Coronary artery (tissue), 2 donors: ENCODE results near the gene RASAL1.

Experiments used
- DNase-seq: peaks from one replicate; pipeline ENCODE4 v3.0.0-alpha.2; 2017; ENCODE audit warnings: low spot score
- H3K27ac ChIP-seq, 2 donors: fragments of 200-600 bp; sonication (generic); one replicate each; pipeline ENCODE4 v1.5.1; 2016 to 2019
- H3K4me3 ChIP-seq: fragments of 200-600 bp; sonication (generic); 2 replicates; pipeline ENCODE4 v1.5.1; 2016; ENCODE audit warnings: mild to moderate bottlenecking, moderate library complexity
- TF ChIP-seq, protein P1 (sequence below): fragments of 200-600 bp; sonication (generic); IDR thresholded peaks from one replicate; pipeline ENCODE4 v1.5.1; 2019; ENCODE audit warnings: antibody characterized with exemption

Gene RASAL1

GRCh38 chr12:113095405-113095804, 40.2 kb downstream of the RASAL1 start:
- DNase-seq, result no peak
- H3K4me3 ChIP-seq, result no peak overlapping the region
- TF ChIP-seq, protein P1, sequence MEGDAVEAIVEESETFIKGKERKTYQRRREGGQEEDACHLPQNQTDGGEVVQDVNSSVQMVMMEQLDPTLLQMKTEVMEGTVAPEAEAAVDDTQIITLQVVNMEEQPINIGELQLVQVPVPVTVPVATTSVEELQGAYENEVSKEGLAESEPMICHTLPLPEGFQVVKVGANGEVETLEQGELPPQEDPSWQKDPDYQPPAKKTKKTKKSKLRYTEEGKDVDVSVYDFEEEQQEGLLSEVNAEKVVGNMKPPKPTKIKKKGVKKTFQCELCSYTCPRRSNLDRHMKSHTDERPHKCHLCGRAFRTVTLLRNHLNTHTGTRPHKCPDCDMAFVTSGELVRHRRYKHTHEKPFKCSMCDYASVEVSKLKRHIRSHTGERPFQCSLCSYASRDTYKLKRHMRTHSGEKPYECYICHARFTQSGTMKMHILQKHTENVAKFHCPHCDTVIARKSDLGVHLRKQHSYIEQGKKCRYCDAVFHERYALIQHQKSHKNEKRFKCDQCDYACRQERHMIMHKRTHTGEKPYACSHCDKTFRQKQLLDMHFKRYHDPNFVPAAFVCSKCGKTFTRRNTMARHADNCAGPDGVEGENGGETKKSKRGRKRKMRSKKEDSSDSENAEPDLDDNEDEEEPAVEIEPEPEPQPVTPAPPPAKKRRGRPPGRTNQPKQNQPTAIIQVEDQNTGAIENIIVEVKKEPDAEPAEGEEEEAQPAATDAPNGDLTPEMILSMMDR, result no peak
- H3K27ac ChIP-seq, result no peak overlapping the region

DNA sequence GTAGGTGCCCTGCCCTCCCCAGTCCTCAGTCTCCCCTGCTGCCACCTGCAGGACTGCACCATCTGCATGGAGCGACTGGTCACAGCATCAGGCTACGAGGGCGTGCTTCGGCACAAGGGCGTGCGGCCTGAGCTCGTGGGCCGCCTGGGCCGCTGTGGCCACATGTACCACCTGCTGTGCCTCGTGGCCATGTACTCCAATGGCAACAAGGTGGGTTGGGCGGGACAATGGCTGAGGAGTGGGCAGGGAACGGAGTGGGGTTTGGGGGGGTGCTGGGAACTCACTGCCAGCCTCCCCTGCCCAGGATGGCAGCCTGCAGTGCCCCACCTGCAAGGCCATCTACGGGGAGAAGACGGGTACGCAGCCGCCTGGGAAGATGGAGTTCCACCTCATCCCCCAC, 40.8 kb downstream of the RASAL1 start:
- Histone ChIP-seq H3K27ac (no peak overlapping the region), H3K4me3 (no peak overlapping the region)
- no peak for DNase-seq
- TF ChIP-seq, protein P1, result no peak

DNA sequence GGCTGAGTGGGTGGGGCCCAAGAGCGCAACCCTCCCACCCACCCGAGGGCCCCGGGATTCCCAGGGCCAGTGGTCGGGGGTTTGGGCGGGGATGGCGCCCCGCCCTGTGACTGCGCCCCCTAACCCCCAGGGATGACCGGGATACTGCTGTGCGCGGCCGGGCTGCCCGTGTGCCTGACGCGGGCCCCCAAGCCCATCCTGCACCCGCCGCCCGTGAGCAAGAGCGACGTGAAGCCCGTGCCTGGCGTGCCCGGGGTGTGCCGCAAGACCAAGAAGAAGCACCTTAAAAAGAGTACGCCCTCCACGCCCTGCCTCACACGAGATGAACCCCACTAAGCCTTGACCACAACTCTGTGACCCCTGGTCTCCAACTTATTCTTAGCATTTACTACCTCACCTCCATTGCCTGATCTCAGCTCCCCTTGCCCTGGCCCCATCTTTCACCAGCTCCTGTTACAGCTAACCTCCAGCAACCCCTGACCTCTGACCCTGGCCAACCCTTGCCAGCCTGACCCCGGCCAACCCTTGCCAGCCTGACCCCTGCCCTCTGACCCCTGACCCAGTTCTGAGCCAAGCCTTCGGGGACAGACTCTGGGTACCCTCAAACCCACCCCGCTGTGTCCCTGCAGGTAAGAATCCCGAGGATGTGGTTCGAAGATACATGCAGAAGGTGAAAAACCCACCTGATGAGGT, 42.0 kb downstream of the RASAL1 start:
- DNase-seq, result no peak
- TF ChIP-seq, protein P1, result no peak
- Histone ChIP-seq H3K4me3 (peak overlapping the region; percentile 26), H3K27ac (peak overlapping the region in 1 of 2 donors; percentile 1)

DNA sequence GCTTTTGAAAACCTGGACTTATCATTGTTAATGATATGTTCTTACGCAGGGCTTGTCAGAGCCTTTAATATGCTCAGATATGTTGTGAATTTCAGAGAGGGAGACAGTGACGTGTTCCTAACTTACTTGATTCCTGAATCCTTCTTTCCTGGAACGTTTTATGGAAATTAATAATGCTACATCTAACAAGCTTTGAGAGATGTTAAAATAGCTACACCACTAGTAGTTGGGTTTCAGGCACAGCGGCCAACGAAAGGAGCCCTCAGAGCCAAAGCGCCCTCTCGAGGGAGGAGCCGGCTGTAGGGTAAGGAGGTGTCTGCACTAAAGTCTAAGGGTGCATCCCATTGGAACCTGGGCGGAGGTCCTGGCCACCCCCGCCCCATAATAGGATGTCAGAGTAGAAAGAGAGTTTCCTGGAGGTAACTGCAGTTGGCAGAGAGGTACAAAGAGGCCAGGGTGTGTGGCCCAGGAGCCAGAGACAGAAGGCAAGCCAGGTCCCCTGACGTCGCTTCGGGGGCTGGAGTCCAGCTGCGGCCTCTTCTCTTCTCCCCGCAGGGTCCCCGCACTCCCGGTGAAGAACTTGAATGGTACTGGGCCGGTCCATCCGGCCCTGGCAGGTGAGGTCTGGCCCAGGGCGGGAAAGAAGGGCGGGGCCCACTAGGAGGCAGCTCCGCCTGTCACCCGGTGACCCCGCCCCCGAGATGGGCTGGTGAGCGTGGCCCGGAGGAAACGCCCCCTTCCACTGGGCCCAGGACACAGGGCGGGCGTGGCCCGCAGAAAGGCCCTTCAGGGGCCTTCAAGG, 42.8 kb downstream of the RASAL1 start:
- peak overlapping the region; percentile 26 for H3K4me3 ChIP-seq

DNA sequence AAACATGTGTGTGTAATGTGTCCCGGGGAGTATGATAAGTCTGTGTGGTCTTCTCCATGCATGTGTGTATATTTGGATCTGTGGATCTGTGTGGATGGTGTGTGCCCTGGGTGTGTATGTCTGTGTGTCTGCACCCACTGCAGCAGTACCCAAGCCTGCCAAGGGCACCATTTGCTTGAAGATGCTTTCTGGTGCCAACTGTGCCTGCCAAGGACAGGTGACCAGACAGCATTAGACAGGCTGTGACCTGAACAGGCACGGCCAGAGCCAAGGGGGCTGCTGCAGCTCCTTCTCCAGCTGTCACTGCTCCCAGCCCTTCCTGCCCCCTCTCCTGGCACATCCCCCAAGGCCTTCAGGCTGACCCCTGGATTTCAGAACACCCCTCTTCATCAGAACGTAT, 44.1 kb downstream of the RASAL1 start:
- no peak overlapping the region for H3K27ac ChIP-seq
- TF ChIP-seq, protein P1, result no peak
- DNase-seq, result no peak

More for the DNA sequence above, 42.8 kb downstream of the RASAL1 start:
- TF ChIP-seq, protein P1, result no peak
- peak overlapping the region in 1 of 2 donors; percentile 1 for H3K27ac ChIP-seq
- no peak for DNase-seq

DNA sequence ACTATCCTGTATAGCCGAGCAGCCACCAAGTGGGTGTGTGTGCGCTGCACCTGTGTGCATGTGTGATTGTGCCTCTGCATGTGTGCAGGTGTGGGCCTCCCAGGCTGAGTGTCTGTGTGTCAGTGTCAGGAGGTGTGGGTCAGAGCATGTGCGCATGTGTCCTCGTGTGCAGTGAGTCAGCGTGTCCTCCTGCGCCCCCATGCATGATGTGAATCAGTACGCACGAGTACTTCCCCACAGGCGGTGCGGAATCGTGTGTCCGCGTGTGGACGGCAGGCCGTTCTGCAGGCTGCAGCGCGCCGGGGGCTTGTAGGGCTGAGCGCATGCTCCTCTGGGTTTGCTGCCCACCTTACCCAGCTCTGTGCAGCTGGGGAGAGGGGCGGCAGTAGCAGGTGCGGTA, 44.8 kb downstream of the RASAL1 start:
- DNase-seq, result no peak
- TF ChIP-seq, protein P1, result no peak
- H3K4me3 ChIP-seq, result no peak overlapping the region
- H3K27ac ChIP-seq, result no peak overlapping the region

More for the DNA sequence above, 44.1 kb downstream of the RASAL1 start:
- H3K4me3 ChIP-seq, result no peak overlapping the region
